Measurements from ENCODE around the gene RYR1.

GRCh38 chr19:38399081-38399480 lies 34.4 kb upstream of the RYR1 start:
- TF ChIP-seq RB1 (IDR thresholded peaks at IDR 0.05; ENCODE audit: borderline replicate concordance), result no peak
- TF ChIP-seq, protein P1, sequence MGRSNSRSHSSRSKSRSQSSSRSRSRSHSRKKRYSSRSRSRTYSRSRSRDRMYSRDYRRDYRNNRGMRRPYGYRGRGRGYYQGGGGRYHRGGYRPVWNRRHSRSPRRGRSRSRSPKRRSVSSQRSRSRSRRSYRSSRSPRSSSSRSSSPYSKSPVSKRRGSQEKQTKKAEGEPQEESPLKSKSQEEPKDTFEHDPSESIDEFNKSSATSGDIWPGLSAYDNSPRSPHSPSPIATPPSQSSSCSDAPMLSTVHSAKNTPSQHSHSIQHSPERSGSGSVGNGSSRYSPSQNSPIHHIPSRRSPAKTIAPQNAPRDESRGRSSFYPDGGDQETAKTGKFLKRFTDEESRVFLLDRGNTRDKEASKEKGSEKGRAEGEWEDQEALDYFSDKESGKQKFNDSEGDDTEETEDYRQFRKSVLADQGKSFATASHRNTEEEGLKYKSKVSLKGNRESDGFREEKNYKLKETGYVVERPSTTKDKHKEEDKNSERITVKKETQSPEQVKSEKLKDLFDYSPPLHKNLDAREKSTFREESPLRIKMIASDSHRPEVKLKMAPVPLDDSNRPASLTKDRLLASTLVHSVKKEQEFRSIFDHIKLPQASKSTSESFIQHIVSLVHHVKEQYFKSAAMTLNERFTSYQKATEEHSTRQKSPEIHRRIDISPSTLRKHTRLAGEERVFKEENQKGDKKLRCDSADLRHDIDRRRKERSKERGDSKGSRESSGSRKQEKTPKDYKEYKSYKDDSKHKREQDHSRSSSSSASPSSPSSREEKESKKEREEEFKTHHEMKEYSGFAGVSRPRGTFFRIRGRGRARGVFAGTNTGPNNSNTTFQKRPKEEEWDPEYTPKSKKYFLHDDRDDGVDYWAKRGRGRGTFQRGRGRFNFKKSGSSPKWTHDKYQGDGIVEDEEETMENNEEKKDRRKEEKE (IDR thresholded peaks at IDR 0.05), result no peak
- no peak for TF ChIP-seq EGR1 (IDR thresholded peaks at IDR 0.05; ENCODE audit: borderline replicate concordance in 1 of 2, low read depth in 2 of 2, low read length in 2 of 2)
- no peak for TF ChIP-seq CTCF (IDR thresholded peaks at IDR 0.05 in 2 of 3, conservative IDR thresholded peaks at IDR 0.05 in 1 of 3; ENCODE audit: control insufficient read depth in 2 of 3, extremely low read depth in 1 of 3, insufficient read depth in 1 of 3, low read depth in 3 of 3, low read length in 3 of 3)
- no peak for TF ChIP-seq POLR2A (IDR thresholded peaks at IDR 0.05; ENCODE audit: low read depth, low read length)
- no peak for TF ChIP-seq BRCA1 (IDR thresholded peaks at IDR 0.05; ENCODE audit: low read depth, low read length)
- TF ChIP-seq CHD4 (IDR thresholded peaks at IDR 0.05), result no peak
- TF ChIP-seq SREBF1 (IDR thresholded peaks at IDR 0.05; ENCODE audit: low read length), result no peak
- TF ChIP-seq NFIC (IDR thresholded peaks at IDR 0.05; ENCODE audit: low read depth, low read length), result no peak
